GM10266 (cell line): Measurements from ENCODE around the gene TRPM8.
A peak's percentile ranks its signal among the peaks of the same experiment; 100 is the strongest.

Experiments used
- DNase-seq: peaks from one replicate; pipeline ENCODE4 v3.0.0; 2012; ENCODE audit errors: extremely low spot score
- CTCF ChIP-seq: IDR thresholded peaks from 2 replicates; pipeline ENCODE4 v1.5.1; 2012; ENCODE audit warnings: mild to moderate bottlenecking, low read depth; ENCODE audit not compliant: control insufficient read depth, insufficient read depth; ENCODE audit errors: missing control alignments

The TRPM8 gene

GRCh38 chr2:234022424-234022823 lies 105.3 kb downstream of the TRPM8 start:
- no peak for TF ChIP-seq CTCF
- no peak for DNase-seq

DNA sequence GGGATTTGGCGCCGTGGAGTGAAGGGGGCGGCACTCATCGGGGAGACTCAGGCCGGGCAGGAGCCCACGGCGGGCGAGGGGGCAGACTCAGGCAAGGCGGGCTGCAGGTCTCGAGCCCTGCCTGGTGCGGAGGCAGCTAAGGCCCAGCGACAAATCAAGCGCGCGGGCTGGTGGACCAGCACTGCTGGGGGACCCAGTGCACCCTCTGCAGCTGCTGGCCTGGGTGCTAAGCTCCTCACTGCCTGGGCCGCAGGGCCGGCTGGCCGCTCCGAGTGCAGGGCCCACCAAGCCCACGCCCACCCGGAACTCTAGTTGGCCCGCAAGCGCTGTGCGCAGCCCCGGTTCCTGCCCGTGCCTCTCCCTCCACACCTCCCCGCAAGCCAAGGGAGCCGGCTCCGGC lies 107.1 kb downstream of the TRPM8 start:
- no peak for TF ChIP-seq CTCF
- DNase-seq = no peak

- peak; percentile 64 for DNase-seq
- no peak for TF ChIP-seq CTCF
Observed at GRCh38 chr2:234025466-234025865, 108.3 kb downstream of the TRPM8 start.

GRCh38 chr2:234025891-234026401 lies 108.8 kb downstream of the TRPM8 start:
- DNase-seq = no peak
- TF ChIP-seq CTCF = no peak

DNA sequence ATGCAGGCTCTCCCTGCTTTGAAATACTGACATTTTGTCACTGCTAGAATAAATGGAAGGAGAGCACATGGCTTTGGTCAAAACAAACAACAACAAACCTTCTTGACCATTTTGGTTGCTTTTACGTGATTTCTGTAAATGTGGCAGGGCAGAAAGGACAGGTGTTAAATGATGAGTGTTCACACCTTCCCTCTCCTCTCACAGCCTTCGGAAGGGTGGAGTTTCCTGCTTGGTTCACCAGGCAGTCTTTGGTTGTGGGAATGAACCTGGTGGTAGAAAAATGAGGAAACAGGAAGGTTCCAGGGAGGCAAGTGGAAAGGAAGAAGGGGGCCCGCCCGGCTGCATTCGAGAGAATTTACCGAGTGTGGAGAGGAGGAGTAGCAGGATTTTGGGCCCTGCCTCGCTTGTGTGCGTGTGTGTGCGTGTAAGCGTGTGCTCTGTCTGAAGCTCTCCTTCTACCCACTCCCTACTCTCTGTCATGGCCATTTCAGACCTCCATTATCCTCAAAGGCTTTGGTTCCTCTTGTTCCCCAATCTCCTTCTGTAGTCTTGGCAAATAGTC lies 109.6 kb downstream of the TRPM8 start:
- TF ChIP-seq CTCF = no peak
- no peak for DNase-seq

DNA sequence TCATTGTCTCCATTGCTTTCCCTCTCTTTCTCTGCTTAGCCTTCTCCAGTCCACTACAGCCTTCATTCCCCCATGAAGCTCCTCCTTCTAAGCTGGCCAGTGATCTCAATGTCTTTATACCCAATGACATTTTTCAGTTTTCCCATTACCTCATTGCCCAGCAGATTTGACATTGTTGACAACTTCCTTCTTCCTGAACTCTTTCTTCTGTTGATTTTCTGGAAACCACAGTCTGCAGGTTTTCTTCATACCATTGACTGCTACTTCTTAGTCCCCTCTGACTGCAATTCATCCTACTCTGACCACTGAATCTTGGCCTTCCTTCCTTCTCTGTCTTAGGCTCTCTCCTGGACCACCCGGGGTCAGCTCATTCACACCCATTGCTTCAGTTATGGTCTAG lies 110.5 kb downstream of the TRPM8 start:
- no peak for TF ChIP-seq CTCF
- no peak for DNase-seq

DNA sequence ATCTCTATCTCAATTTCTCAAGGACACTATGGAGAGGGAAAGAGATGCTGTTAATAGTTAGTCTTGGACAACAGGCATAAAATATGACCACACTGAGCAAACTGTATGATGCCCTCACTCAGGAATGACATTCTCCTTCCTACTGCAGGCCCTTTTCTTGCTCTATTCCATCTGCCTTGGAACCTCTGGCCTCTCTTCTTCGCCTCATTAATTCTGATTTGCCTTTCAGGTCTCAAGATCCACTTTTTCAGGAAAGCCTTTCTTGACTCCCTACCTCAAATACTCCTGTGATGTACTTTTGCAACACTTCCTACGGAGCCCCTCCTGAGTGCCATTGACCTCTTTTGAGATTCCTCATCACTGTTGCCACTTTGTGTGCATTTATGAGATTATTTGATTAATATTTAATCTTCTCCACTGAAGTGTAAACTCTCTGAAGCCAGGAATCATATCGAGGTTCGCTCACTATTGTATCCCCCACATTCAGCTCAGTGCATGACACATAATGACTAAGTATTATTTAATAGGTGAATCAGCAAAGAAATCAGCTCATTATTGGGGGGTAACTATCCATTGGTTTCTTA lies 112.1 kb downstream of the TRPM8 start:
- DNase-seq = no peak
- no peak for TF ChIP-seq CTCF
